Esophagus mucosa (tissue), 1 donor: Measurements from ENCODE around the gene KLHL10. TPM values are rescaled to one million over a fixed set of nuclear protein-coding genes. Genes with fewer than 3 reads are reported as not detected.
A peak's percentile ranks its signal among the peaks of the same experiment; 100 is the strongest.

Experiments
- ATAC-seq: fragments of 200-7000 bp; cut with Tn5 transposase; one replicate; pipeline ENCODE4 v1.9.1; 2020
- total RNA-seq: library from RNA; stranded (reverse); gene quantifications from one replicate; pipeline ENCODE4 v1.2.4, GENCODE V29; 2023
- donor health status: DM: yes; HTN: yes; CAD: no.

The KLHL10 gene
- 0.32 TPM for total RNA-seq

- no peak for ATAC-seq
These were observed at the start of gene KLHL10 for GRCh38 chr17:41837761-41838538. TSS of gene KLHL10 (plus strand) at chr17:41837825. CDS start at chr17:41837933, 108 bp downstream.

DNA sequence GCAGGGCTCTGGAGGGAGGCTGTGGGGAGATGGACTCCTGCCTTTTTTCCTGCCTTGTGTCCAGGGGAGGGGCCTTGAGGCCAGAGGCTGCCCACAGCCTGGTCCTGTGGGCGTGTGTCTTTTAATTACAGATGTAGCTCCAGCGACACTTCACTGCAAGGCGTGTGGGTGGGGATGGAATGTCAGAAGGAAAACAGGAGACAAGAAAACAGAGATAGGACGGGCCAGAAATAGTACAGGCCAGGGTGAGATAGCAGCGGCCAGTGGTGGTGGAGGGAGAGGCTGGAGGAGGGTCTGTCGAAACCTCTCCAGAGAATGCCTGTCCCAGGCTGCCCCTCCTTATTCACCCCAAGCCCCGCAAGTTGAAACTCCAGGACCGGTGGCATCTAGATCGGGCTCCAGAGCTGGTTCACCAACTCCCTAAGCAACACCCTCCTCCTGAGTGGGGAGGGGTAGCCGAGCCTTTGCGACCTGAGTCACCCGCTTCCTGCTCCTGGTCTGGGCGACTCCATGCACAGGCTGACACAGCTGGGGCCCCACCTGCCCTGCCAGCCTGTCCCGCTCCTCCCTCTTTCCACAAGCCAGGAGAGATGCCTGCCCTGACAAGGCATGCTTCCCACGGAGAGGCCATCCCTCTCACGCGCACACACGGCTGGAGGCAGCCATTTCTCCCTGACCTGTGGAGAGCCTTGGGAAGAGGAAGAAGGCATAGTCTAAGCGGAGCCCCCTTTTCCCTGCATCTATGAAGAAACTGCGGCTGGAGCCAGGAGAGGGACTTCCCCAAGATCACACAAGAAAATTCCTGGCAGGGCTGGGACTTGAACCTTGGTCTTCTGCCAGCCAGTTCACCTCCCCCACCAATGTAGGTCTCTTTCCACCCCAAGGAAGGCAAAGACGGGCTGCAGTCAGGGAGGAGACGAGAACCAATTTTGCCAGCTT lies 44.5 kb upstream of the KLHL10 start:
- peak; percentile 91 for ATAC-seq

GRCh38 chr17:41793784-41794539 lies 43.7 kb upstream of the KLHL10 start:
- no peak for ATAC-seq

DNA sequence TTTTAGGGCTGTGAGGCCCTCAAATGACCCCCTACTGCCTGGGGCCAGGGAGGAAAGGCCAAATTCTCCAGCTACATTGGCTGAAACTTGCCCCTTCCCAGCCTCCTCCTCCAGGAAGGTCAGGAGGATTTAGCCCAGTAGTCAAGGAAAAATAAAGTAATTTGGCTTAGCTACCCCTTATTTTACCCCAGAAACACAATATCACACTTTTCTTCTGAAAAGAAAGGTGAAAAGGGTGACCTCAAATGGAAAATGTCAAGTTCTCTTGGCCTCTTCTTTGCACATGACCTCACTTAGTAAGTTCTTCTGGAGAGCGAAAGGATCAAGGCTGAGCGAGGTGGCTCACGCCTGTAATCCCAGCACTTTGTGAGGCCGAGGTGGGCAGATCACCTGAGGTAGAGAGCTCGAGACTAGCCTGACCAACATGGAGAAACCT lies 43.1 kb upstream of the KLHL10 start:
- ATAC-seq = no peak

- no peak for ATAC-seq
These were observed 41.3 kb upstream of the KLHL10 start for GRCh38 chr17:41796121-41796895.

GRCh38 chr17:41797377-41797776 lies 40.2 kb upstream of the KLHL10 start:
- no peak for ATAC-seq

- peak; percentile 64 for ATAC-seq
These were observed 38.3 kb upstream of the KLHL10 start for GRCh38 chr17:41799366-41799765.

DNA sequence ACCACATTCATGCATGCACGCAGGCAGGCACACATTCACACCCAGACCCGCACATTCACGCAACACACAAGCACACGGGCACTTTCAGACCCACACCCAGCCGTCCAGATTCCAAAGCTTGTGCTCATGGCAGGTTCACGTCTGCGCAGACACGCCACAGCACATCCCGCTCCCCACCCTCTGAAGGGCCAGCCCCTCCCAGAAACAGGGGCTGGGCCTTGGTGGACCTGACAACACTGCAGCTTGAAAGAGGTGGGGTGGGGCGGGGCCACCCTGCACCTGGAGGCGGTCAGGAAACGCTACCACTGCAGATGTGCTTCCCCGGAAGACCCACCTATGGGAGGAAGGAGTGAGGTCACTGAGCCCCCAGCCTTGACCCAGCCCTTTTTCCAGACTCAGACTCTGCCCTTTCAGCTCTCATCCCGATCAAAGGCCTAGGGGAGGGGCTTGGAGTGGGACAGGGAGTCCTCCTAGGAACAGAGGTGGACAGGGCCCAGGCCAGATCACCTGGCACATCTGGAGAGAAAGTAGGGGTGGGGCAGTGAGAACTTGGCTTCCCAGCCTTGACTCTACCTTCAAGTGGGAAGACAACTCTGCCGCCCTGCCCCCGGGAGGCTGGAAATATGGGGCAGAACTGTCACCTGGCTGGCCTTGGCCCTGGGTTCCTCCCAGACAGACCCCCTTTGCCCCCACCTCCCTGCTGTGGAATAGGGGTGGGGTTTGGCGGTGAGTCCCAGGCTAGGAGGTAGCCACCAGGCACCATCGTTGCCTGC lies 36.8 kb upstream of the KLHL10 start:
- peak; percentile 93 for ATAC-seq

DNA sequence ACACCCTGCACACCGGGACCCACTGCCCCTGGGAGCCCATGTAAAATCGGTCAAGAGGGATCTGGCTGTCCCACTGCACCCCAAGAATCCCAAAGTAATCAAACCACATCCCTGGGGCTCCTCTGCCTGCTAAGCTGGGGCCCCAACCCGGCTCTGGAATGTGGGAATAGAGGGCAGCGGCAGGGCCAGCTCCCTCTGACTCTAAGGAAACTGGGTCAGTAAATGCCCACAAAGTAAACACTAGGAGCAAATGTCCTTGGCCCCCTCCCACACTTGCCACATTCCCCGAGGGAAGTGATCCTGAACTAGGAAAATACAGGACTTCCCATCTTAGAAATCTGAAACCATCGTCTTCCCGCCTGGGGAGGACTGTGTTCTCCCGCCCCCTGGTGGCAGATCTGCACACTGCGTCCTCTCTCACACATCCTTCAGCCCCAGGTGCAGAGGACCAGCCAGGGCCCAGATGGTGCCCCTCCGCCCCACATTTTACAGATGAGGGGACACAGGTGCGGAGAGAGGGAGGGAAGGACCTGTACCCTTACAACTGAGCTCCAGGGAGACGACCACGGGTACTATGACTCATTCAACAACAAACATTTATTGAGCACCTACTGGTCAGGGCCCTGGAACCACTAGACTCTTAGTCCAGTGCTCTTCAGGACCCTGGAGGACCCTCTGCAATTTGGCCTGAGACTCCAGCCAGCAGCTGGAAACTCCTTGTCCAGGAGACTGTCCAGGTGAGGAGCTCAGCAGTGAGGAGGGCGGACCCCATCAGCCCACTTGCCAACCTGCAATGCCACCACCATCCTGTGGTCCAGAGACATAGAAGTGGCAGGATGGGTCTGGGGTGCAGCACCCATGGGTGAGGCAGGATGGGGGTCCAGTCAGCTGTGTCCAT lies 36.0 kb upstream of the KLHL10 start:
- ATAC-seq = peak; percentile 62

- no peak for ATAC-seq
These were observed 34.3 kb upstream of the KLHL10 start for GRCh38 chr17:41803049-41804020.

GRCh38 chr17:41806685-41807445 lies 30.8 kb upstream of the KLHL10 start:
- no peak for ATAC-seq

DNA sequence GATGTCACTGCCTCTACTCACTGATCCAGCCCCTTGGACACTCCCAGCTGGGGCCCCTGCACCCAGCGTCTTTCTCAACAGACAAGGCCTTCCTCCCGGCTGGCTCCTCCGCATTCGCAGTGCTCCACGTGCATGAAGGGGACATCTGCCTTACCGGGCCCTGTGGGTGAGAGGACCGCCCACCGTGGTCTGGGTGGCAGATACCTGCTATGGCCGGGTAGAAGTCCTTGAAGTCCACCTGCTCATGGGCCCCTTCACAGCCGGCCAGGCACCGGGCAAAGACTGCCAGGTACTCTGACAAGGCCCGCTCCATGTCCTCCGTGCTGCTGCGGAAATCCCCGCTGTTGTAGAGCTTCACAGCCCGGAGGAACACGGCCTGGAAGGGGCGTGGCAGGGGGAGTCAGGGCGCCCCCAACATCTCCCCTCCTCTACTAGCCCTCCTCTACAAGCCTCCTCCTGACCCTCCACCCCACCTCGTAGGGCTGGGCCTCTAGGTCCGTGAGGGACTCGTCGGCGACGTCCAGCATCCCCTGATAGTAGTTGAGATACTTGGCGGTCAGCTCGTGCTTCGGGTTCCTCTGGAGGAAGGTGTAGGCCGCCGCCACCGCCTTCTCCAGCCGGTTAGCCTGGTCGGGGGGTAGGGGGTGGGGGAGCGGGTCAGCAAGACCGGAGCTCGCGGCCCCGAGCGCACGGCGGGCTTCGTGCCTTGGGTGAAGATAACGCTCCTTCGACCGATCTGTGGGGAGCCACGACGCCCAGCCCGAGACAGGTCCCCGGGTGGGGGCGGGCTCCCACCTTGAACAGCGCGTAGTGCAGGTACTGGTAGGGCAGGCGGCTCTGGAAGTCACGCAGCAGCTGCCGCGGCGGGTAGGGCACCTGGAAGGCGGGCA lies 26.7 kb upstream of the KLHL10 start:
- ATAC-seq = peak; percentile 36

- peak; percentile 80 for ATAC-seq
These were observed 25.9 kb upstream of the KLHL10 start, which contains the start of gene P3H4 for GRCh38 chr17:41811549-41812380. TSS of gene P3H4 (minus strand) at chr17:41811949. CDS start at chr17:41811915, 34 bp downstream.

- no peak for ATAC-seq
These were observed 25.1 kb upstream of the KLHL10 start, which contains the start of gene FKBP10 for GRCh38 chr17:41812381-41813151. TSS of gene FKBP10 (plus strand) at chr17:41813004. CDS start at chr17:41813035, 31 bp downstream.
